GM19238 (cell line): ENCODE results near the gene EVC2.

Experiments
- DNase-seq: peaks from one replicate; pipeline ENCODE4 v3.0.0; 2011; ENCODE audit warnings: low spot score; ENCODE audit not compliant: insufficient read length

Gene EVC2

GRCh38 chr4:5708449-5709206, at the start of gene EVC2:
TSS of gene EVC2 (minus strand) at chr4:5708559. CDS start at chr4:5708513, 46 bp downstream.
- no peak for DNase-seq

- DNase-seq, result no peak
These were observed 49.6 kb upstream of the EVC2 start for GRCh38 chr4:5757954-5758353.

- no peak for DNase-seq
These were observed 49.2 kb upstream of the EVC2 start for GRCh38 chr4:5757536-5757935.

- DNase-seq, result no peak
These were observed 48.7 kb upstream of the EVC2 start for GRCh38 chr4:5757091-5757490.

GRCh38 chr4:5756271-5756670, 47.9 kb upstream of the EVC2 start:
- DNase-seq, result no peak

GRCh38 chr4:5755679-5756078, 47.3 kb upstream of the EVC2 start:
- no peak for DNase-seq

GRCh38 chr4:5755161-5755560, 46.8 kb upstream of the EVC2 start:
- no peak for DNase-seq

- no peak for DNase-seq
These were observed 46.1 kb upstream of the EVC2 start for GRCh38 chr4:5754529-5754881.

- no peak for DNase-seq
These were observed 45.6 kb upstream of the EVC2 start for GRCh38 chr4:5753766-5754528.

- DNase-seq, result no peak
These were observed 45.0 kb upstream of the EVC2 start for GRCh38 chr4:5753366-5753765.

- no peak for DNase-seq
These were observed 44.2 kb upstream of the EVC2 start for GRCh38 chr4:5752376-5753184.

GRCh38 chr4:5751666-5752375, 43.5 kb upstream of the EVC2 start:
- no peak for DNase-seq

- no peak for DNase-seq
These were observed 42.7 kb upstream of the EVC2 start for GRCh38 chr4:5750946-5751665.

- no peak for DNase-seq
These were observed 41.9 kb upstream of the EVC2 start for GRCh38 chr4:5750052-5750945.

GRCh38 chr4:5749568-5749967, 41.2 kb upstream of the EVC2 start:
- no peak for DNase-seq

GRCh38 chr4:5747738-5748375, 39.5 kb upstream of the EVC2 start:
- no peak for DNase-seq

GRCh38 chr4:5746829-5747737, 38.7 kb upstream of the EVC2 start:
- DNase-seq, result no peak

- DNase-seq, result no peak
These were observed 37.9 kb upstream of the EVC2 start for GRCh38 chr4:5746250-5746649.
